HG03442 (cell line): ENCODE data around the gene TP73.
"Not testable (repeated sequence)": the region's sequence is repeated elsewhere in the genome, so short reads cannot be mapped to it uniquely, and the experiment has no call there.

Source experiments
- ATAC-seq: cut with Tn5 transposase; IDR thresholded peaks from one replicate; pipeline ENCODE4 v1.9.1; 2021; ENCODE audit warnings: mild to moderate bottlenecking, moderate library complexity; ENCODE audit not compliant: unreplicated experiment

TP73 gene

DNA sequence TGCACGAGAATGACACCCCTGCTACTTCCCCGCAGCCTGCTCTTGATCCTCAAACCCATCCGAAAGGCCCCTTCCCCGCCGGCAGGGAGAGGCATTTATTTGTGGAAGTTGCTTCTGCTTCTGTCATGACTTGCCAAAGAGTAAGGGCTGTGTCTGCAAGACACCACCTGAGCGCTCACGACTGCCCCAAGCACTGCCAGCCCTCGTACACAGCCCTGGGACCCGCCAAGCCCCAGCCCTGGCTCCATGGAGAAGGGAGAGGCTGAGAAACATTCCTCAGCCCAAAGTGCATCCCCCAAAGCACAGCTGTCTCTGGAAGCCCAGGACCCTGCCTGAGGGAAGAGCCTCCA lies 33.8 kb upstream of the TP73 start:
- ATAC-seq, result no peak

DNA sequence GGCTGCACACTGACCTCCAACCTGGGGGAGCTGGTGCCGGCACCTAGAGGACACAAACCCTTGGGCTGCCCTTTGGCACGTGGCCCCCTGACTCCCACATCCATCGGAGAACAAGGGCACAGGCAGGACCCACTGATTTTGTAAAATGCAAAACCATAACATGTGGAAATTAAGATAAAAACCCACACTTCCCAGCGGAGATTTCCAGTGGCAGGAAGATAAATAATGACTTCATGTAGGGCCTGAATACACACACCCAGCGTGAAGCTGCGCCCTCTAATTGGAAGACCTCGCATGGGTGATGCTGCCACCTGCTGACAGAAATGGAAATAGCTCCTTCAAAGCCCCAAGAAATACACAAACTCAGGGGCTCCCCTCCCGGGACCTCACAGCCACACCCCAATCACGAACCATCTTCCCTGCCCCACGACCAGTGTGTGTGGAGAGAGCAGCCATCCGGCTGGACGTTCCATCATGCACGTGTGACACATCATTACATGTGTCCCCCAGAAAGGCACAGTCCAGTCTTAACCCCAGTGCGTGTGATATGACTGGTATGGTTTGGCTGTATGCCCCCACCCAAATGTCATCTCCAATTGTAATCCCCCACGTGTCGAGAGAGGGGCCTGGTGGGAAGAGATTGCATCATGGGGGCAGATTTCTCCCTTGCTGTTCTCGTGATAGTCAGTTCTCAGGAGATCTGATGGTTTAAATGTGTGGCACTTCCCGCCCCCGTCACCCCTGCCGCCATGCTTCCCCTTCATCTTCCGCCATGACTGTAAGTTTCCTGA lies 33.2 kb upstream of the TP73 start:
- ATAC-seq, result no peak

DNA sequence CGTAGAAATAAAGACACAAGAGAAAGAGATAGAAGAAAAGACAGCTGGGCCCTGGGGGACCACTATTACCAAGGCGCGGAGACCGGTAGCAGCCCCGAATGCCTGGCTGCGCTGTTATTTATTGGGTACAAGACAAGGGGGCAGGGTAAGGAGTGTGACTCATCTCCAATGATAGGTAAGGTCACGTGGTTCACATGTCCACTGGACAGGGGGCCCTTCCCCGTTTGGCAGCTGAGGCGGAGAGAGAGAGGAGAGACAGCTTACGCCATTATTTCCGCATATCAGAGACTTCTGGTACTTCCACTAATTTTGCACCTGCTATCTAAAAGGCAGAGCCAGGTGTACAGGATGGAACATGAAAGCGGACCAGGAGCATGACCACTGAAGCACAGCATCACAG lies 31.6 kb upstream of the TP73 start:
- no peak for ATAC-seq

DNA sequence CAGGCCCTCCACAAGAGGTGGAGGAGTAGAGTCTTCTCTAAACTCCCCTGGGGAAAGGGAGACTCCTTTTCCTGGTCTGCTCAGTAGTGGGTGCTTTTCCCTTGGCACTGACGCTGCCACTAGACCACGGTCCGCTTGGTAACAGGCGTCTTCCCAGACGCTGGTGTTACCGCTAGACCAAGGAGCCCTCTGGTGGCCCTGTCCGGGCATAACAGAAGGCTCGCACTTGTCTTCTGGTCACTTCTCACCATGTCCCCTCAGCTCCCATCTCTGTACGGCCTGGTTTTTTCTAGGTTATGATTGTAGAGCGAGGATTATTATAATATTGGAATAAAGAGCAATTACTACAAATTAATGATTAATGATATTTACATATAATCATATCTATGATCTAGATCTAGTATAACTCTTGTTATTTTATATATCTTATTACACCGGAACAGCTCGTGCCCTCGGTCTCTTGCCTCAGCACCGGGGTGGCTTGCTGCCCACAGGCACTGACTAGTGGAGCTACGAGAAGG lies 31.1 kb upstream of the TP73 start:
- not testable (repeated sequence) for ATAC-seq

DNA sequence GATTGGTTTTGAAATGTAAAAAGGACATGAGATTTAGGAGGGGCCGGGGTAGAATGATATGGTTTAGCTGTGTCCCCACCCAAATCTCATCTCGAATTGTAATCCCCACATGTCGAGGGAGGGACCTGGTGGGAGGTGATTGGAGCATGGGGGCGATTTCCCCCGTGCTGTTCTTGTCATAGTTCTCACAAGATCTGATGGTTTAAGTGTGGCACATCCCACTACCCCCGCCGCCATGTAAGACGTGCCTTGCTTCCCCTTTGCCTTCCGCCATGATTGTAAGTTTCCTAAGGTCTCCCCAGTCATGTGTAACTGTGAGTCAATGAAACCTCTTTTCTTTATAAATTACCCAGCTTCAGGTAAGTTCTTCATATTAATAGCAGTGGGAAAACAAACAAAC lies 30.2 kb upstream of the TP73 start:
- ATAC-seq, result not testable (repeated sequence)

DNA sequence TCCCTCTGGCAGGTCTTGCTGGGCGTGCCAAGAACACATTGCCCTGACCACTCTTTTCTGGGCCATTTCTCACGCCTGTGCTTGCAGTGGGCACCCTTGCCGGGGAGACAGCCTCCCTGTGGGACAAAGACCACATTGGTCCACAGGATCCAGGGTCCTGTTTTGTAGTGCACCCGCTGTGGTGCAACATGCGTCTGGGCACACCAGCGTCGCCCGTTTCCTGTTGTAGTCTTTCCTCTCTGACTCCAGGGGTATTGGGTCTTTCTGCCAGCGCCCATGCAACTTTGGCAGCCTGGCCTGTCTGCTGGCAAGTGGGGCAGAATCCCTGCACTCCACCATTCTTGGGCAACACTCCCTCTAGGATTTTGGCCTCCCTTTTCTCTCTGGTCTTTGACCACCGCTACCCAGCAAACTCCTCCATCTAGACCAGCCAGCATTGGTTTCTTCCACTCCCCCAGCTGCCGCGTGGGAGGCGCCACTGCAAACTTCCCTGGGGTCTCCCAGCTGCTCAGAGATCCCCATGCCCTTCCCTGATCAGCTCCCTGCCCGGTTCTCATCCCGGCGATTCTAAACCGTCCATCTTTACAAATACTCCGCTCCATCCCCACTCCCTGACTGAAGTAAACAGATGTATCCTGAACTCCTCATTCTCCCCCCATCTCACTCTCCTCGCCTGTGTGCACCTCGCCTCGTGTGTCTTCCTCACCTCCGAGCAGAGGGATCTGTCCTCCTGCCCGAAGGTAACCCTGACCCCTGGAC lies 28.7 kb upstream of the TP73 start:
- ATAC-seq, result no peak

DNA sequence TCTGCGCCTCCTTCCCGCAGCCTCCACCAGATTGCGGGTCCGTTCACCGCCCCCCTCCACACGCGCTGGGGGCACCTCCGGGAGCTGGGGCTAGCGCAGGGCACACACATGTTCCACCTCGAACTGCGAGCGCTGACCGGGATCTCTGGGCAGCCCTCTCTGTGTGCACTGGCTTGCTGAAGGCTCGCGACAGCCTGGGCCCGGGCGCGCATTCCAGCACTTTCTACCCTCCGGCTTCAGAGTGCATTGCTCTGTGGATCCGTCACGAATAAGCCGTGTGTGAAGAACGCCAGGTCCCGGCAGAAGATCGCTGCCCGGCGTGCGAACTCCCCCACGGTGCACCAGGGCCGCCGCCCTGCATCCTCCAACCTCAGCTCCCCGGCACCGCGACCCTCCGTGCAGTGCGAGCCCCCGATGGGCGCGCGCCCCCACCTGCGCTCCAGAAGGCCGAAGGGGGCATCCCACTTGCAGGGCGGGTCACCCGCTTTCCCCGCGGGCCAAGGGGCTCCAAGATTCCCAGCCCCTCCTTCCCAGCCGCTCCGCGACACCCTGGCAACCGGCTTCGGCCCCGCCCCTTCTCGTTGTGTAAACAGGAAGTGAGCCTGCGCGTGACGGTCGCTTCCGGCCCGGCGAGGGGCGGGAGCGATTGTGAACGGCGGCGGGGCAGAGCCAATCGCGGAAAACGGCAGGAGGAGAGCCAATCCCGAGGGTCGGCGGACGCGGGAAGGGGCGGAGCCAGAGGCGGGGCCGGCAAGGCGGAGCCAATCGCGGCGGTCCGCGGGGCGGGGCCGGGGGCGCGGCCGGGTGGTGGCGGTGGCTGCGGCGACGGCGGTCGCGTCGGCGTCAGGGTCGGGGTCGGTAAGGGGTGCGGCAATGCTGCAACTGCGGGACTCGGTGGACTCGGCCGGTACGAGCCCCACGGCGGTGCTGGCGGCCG lies 27.8 kb upstream of the TP73 start, which contains the start of gene TPRG1L:
TSS of gene TPRG1L (plus strand) at position 816 of the 937 bp plus-strand sequence. CDS start at position 874, 58 bp downstream.
- peak; percentile 96 for ATAC-seq

DNA sequence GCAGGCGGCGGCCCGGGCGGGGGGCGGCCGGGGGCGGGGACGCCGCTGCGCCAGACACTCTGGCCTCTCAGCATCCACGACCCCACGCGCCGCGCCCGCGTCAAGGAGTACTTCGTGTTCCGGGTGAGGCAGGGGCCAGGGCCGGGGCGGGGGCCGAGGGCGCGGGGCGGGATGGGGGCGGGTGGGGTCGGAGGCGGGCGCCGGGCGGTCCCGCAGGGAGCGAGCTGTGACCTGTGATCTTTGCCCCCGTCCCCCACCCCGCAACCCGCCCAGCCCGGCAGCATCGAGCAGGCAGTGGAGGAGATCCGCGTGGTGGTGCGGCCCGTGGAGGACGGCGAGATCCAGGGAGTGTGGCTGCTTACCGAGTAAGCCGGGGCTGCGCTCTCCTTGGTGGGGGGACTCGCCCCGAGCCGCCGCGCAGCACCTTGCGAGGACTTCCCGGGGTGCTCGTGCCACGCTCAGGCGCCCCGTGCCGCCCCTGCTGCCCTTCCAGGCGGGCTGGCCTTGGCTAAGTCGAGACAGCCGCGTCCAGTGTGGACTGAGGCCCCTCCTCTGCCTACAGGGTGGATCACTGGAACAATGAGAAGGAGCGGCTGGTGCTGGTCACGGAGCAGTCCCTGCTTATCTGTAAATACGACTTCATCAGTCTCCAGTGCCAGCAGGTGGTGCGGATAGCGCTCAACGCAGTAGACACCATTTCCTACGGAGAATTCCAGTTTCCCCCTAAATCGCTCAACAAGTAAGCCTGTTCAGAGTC lies 27.0 kb upstream of the TP73 start:
- ATAC-seq, result peak; percentile 20

DNA sequence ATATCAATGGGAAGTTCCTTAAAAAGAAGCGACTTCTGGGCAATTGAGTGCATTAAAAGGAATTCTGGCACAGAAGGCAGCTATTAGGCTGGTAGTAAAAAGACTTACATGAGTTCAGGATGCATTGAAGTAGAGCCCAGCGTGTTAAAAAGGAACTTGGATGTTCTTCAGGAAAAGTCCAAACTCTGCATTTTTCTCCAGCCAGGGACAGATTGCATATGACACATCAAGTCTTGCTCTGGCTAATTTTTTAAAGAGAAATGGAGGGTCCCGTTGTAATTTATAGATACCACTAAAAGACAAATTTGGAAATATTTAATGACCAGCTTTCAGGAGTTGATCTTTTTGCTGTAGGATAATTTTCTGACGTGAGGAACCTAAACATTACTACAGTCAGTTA lies 26.3 kb upstream of the TP73 start:
- no peak for ATAC-seq

DNA sequence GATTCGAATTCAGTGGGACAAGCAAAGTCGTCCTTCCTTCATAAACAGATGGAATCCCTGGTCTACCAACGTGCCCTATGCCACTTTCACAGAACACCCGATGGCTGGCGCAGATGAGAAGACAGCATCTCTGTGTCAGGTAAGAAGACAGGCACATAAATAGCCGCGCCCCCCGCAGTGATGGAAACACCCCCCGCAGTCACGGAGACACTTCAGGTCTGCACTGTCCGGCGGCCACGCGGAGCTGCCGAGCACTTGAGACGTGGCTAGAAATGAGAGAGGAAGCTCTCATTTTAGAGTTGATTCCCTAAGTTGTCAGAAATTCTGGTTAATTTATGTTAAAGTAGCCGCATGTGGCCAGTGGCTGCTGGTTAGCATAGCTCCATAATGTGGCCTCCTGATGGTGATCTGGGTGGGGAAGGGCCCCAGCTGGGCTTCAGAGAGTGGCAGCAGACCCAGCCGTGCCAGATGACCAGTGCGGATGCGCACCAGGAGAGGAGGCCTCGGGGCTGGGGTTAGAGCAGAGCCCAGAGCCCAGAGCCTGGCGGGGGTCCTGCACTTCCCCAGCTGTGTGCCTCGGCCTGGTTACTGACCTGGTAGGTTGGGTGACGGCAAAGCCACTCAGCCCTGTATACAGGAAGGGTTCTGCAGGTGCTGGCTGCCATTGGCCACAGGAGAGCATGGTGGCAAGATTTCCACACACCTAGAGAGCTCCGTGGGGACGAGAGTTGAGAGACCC lies 24.6 kb upstream of the TP73 start:
- no peak for ATAC-seq

DNA sequence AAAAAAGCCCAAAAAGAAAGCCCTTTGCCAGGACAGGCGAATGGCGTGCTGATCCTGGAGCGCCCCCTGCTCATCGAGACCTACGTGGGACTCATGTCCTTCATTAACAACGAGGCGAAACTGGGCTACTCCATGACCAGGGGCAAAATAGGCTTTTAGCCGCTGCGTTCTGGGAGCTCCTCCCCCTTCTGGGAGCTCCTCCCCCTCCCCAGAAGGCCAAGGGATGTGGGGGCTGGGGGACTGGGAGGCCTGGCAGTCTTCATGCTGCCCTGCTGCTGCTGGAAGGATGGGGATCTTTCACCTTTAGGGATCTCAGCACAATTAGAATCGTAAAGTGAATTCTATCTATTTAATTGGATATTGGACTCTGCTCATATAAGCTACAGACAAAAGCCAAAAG lies 23.9 kb upstream of the TP73 start:
- no peak for ATAC-seq

DNA sequence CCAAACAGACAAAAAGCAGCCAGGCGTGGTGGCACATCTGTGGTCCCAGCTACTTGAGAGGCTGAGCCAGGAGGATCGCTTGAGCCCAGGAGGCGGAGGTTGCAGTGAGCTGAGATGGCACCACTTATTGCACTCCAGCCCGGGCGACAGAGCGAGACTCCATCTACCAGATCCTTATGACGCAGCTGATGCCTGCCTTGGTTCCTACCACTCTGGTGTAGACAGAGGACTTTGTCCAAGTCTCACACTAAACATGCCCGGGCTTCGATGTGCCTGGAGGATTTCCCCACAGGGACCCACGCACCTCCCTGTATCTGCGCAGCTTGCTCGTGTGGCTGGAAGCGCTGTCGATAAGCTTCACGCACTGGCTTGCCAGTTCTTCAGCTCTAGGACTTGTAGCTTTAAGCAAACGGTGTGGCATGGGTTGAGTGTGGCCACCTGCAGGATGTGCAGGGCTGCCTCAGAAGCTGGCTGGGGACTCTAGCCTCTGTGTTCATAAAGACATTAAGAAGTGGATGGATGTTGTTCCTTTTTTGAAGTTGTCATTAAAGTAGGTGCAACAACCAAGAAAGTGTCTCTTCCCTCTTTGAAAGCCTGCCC lies 22.7 kb upstream of the TP73 start:
- no peak for ATAC-seq

DNA sequence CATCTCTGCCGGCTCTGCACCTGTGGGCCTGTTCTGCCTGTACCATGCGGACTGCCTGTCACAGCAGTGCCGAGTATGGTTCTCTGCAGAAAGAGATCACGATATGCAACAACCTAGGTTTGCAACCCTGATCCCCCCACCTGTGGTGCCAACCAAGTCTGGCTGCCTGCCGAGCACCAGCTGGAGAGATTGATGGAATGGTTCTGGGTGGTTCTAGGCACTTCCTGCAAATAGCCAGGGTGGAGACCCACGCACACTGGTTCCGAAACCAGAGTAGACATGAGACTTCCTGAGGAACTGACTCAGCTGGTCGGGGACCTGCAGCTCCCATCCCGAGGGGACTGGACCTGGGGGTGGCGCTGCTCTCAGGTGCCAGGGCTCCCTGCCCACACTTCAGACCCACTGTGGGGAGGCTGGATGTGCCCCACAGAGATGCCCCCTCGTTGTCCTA lies 22.1 kb upstream of the TP73 start:
- no peak for ATAC-seq

DNA sequence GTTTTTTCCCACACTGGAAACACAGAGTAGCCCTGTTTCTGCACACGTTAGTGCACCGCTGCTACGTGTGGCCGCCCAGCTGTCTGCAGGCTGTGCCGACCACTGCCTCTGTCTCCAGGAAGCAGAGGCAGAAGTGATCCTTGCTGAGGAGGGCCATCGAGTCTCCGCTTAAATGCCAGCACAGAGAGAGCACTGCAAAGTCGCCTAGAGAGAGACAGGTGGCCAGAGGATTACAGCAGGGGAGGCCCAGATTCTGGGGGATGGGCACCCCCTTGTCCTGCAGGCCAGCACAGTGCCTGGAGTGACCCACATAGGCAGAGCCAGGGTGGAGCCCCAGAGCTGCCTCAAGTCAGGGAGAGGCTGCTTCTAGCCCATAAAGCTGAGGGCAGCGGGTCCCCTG lies 21.4 kb upstream of the TP73 start:
- ATAC-seq, result no peak

DNA sequence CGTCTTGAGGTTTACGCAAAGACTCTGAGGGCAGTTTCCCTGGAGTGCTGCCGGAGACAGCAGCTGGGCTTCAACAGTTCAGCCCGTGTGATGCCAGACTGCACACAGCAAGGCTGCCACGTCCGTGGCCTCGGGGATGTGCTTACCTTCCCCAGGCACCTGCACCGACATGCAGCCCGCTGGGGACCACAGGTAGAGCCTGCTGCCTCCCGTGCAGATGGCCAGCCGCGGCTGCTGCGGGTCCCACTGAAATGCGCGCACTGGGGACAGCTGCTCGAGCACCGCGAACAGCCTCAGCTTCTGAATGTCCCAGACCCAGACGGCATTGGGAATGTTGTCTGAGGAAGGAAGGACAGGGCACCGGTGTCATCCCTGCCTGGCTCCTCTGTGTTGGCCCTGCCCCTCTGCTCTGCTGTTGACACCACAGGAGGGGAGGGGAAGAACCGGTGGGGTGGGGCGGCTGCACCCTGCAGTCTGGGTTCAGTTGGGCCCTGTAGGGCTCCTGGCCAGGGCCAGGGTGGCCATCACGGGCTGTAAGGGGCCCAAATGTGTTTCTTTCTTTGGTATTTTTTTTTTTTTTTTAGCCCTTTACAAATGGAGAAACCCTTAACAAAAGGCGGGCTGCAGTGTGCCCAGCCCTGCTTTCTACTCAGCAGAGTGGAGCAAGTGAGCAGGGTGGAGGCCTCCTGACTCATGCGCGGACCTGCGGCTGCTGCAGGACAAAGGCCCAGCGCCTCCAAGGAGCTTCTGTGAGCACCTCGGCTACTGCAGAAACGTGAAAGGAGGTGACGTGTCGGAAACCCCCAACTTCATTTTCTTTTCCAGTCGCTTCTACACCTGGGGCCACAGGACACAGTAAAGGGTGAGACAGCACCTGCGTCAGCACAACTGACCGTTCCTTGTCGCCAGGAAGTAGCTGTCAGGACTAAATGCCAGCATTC lies 20.7 kb upstream of the TP73 start:
- ATAC-seq, result no peak

DNA sequence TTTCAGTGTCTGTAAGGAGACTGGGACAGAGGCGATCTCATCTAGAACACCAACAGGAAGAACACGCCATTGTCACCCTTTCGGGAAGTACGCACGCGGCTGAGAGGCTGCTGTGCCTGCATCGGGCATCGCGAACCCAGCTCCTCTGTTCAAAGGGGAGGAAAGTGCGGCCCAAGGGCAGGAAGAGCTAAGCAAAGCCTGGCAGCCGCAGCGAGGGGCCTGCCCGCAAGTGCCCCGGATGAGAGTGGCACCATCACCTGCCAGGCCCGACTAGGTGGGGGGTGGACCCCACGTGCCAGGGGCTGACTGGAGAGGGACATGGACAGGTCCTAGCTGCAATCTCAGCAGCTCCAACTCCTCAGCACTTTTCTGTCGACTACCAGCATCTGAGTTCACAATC lies 20.0 kb upstream of the TP73 start:
- ATAC-seq, result no peak

DNA sequence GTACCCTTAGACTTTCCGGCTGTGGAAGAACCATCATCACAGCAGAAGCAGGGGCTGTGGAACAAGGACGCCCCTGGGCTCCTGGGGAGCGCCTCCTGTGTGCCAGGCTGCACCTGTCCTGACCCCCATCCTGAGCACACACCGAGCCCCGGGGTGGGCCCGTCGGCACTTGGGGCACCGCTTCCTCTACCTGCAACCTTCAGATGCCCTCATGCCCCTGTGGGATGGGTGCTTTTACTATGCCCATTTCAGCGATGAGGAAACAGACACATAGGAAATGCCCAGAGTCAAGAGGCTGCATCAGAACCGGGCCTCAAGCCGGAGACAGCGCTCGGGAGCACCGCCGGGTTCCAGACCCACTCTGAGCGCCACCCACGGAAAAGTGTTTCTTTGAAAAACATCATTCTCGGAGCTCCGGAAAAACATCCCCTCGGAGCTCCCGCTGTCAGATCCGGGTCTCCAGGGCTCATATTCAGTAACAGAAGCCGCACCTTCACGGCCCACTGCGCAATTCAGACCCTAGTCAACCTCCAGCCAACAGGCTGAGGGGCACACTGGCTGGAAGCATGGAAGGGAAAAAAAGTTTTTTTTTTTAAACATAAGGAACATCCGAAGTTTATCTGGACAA lies 19.5 kb upstream of the TP73 start:
- no peak for ATAC-seq
